Mesendoderm (in vitro differentiated cells): ENCODE measurements around the gene TEX38.

Source experiments
- DNase-seq: peaks from one replicate; pipeline ENCODE4 v3.0.0; 2013
- H2AK5ac ChIP-seq: 2 replicates; pipeline ENCODE4 v1.6.1; 2013; ENCODE audit warnings: low read length, inconsistent platforms
- H2BK120ac ChIP-seq: 2 replicates; pipeline ENCODE4 v1.6.1; 2013; ENCODE audit warnings: low read depth, mild to moderate bottlenecking, low read length, moderate library complexity, mixed read lengths
- H2BK15ac ChIP-seq: replicated peaks from 2 replicates; pipeline ENCODE4 v1.6.1; 2013; ENCODE audit warnings: low read depth, mild to moderate bottlenecking, moderate library complexity
- H2BK5ac ChIP-seq: 2 replicates; pipeline ENCODE4 v1.6.1; 2013; ENCODE audit warnings: low read length, inconsistent platforms
- H3K18ac ChIP-seq: 2 replicates; pipeline ENCODE4 v1.6.1; 2013; ENCODE audit warnings: mild to moderate bottlenecking, low read length, mixed read lengths
- H3K23ac ChIP-seq: one replicate; pipeline ENCODE4 v1.6.1; 2013; ENCODE audit warnings: low read length
- H3K27ac ChIP-seq: 2 replicates; pipeline ENCODE4 v1.5.1; 2013; ENCODE audit warnings: low read depth, mild to moderate bottlenecking, inconsistent platforms, low read length, moderate library complexity
- H3K27me3 ChIP-seq: 2 replicates; pipeline ENCODE4 v1.6.1; 2013; ENCODE audit warnings: low read length, control low read depth, mild to moderate bottlenecking, inconsistent platforms; ENCODE audit not compliant: insufficient read depth, poor library complexity
- H3K36me3 ChIP-seq: 2 replicates; pipeline ENCODE4 v1.6.1; 2013; ENCODE audit warnings: low read length, inconsistent platforms; ENCODE audit not compliant: control insufficient read depth, insufficient read depth
- H3K4ac ChIP-seq: one replicate; pipeline ENCODE4 v1.6.1; 2013; ENCODE audit warnings: low read depth, mild to moderate bottlenecking, low read length, moderate library complexity
- H3K4me1 ChIP-seq: 2 replicates; pipeline ENCODE4 v1.6.1; 2013; ENCODE audit warnings: low read depth, low read length, inconsistent platforms; ENCODE audit not compliant: control insufficient read depth
- H3K4me2 ChIP-seq: 2 replicates; pipeline ENCODE4 v1.6.1; 2013; ENCODE audit warnings: low read length
- H3K4me3 ChIP-seq: 2 replicates; pipeline ENCODE4 v1.5.1; 2013; ENCODE audit warnings: mild to moderate bottlenecking, low read length
- H3K56ac ChIP-seq: one replicate; pipeline ENCODE4 v1.6.1; 2013; ENCODE audit warnings: low read length
- H3K79me1 ChIP-seq: 2 replicates; pipeline ENCODE4 v1.6.1; 2013; ENCODE audit warnings: low read length, inconsistent platforms
- H3K79me2 ChIP-seq: 2 replicates; pipeline ENCODE4 v1.6.1; 2013; ENCODE audit warnings: mild to moderate bottlenecking, low read length; ENCODE audit not compliant: control insufficient read depth, insufficient read depth
- H3K9ac ChIP-seq: 2 replicates; pipeline ENCODE4 v1.6.1; 2013; ENCODE audit warnings: low read length, inconsistent platforms
- H4K5ac ChIP-seq: one replicate; pipeline ENCODE4 v1.6.1; 2013; ENCODE audit warnings: low read length
- H4K8ac ChIP-seq: one replicate; pipeline ENCODE4 v1.6.1; 2013; ENCODE audit warnings: low read depth, mild to moderate bottlenecking, control low read depth, low read length, moderate library complexity
- WGBS: extraction: QIAGEN DNeasy Blood & Tissue Kit; methylation state at CpG from one replicate; pipeline ENCODE4 v1.1.7; 2013; ENCODE audit warnings: low lambda C conversion rate, missing lambda C conversion rate; ENCODE audit not compliant: insufficient coverage; ENCODE audit errors: extremely low coverage; 5-methylcytosine and 5-hydroxymethylcytosine counted together

The TEX38 gene

GRCh38 chr1:46635205-46635604, 36.4 kb upstream of the TEX38 start:
- WGBS: no CpG with 5 or more reads among the region's 2 CpGs
- Histone ChIP-seq H2BK120ac (no peak overlapping the region), H4K8ac (no peak overlapping the region), H3K4me1 (no peaks in the 10 kb centered on the region), H3K56ac (no peak overlapping the region), H3K79me2 (no peaks in the 10 kb centered on the region), H3K27me3 (no peaks in the 10 kb centered on the region), H2BK5ac (no peak overlapping the region), H2AK5ac (no peak overlapping the region), H3K4ac (no peak overlapping the region), H3K27ac (no peak overlapping the region), H3K4me2 (no peak overlapping the region), H3K36me3 (no peaks in the 10 kb centered on the region), H3K9ac (no peak overlapping the region), H4K5ac (no peak overlapping the region), H2BK15ac (no peak overlapping the region), H3K4me3 (no peak overlapping the region), H3K23ac (no peak overlapping the region), H3K79me1 (no peaks in the 10 kb centered on the region), H3K18ac (no peak overlapping the region)
- DNase-seq: no peak

- Histone ChIP-seq H3K79me2 (no peaks in the 10 kb centered on the region), H3K9ac (no peak overlapping the region), H3K27me3 (no peaks in the 10 kb centered on the region), H2BK120ac (no peak overlapping the region), H3K4me1 (no peaks in the 10 kb centered on the region), H2BK5ac (no peak overlapping the region), H4K5ac (no peak overlapping the region), H2BK15ac (no peak overlapping the region), H3K4me2 (no peak overlapping the region), H3K18ac (no peak overlapping the region), H3K4me3 (no peak overlapping the region), H3K27ac (no peak overlapping the region), H2AK5ac (no peak overlapping the region), H3K79me1 (no peaks in the 10 kb centered on the region), H4K8ac (no peak overlapping the region), H3K56ac (no peak overlapping the region), H3K4ac (no peak overlapping the region), H3K23ac (no peak overlapping the region), H3K36me3 (no peaks in the 10 kb centered on the region)
- WGBS: no CpG with 5 or more reads among the region's 2 CpGs
- no peak for DNase-seq
Observed at GRCh38 chr1:46637444-46638083, 34.1 kb upstream of the TEX38 start.

- no peak overlapping the region for H3K4ac ChIP-seq
- DNase-seq: no peak
- no peak overlapping the region for H4K5ac ChIP-seq
- no peak overlapping the region for H3K9ac ChIP-seq
- H2BK120ac ChIP-seq: no peak overlapping the region
- no peak overlapping the region for H3K4me3 ChIP-seq
- H3K4me2 ChIP-seq: no peak overlapping the region
- H2BK15ac ChIP-seq: no peak overlapping the region
- no peak overlapping the region for H2AK5ac ChIP-seq
- H3K79me1 ChIP-seq: no peaks in the 10 kb centered on the region
- no peak overlapping the region for H4K8ac ChIP-seq
- no peak overlapping the region for H3K23ac ChIP-seq
- no peaks in the 10 kb centered on the region for H3K36me3 ChIP-seq
- H3K27ac ChIP-seq: no peak overlapping the region
- H3K56ac ChIP-seq: no peak overlapping the region
- H2BK5ac ChIP-seq: no peak overlapping the region
- no peaks in the 10 kb centered on the region for H3K4me1 ChIP-seq
- H3K79me2 ChIP-seq: no peaks in the 10 kb centered on the region
- no peak overlapping the region for H3K18ac ChIP-seq
- no peaks in the 10 kb centered on the region for H3K27me3 ChIP-seq
Observed at GRCh38 chr1:46638921-46639320, 32.7 kb upstream of the TEX38 start.

- Histone ChIP-seq H4K8ac (no peak overlapping the region), H3K56ac (no peak overlapping the region), H3K79me2 (no peaks in the 10 kb centered on the region), H3K4me1 (no peaks in the 10 kb centered on the region), H3K9ac (no peak overlapping the region), H3K27ac (no peak overlapping the region), H3K79me1 (no peaks in the 10 kb centered on the region), H2BK120ac (no peak overlapping the region), H3K4me2 (no peak overlapping the region), H2BK5ac (no peak overlapping the region), H4K5ac (no peak overlapping the region), H3K27me3 (no peaks in the 10 kb centered on the region), H3K4me3 (no peak overlapping the region), H3K36me3 (no peaks in the 10 kb centered on the region), H2AK5ac (no peak overlapping the region), H3K4ac (no peak overlapping the region), H3K23ac (no peak overlapping the region), H3K18ac (no peak overlapping the region), H2BK15ac (no peak overlapping the region)
- DNase-seq: no peak
- WGBS: no CpG with 5 or more reads among the region's 1 CpG
Observed at GRCh38 chr1:46639547-46639946, 32.1 kb upstream of the TEX38 start.

GRCh38 chr1:46642115-46642680, 29.5 kb upstream of the TEX38 start:
- H3K4me1 ChIP-seq: no peaks in the 10 kb centered on the region
- no peak overlapping the region for H3K4me3 ChIP-seq
- H3K79me2 ChIP-seq: no peaks in the 10 kb centered on the region
- no peak overlapping the region for H3K9ac ChIP-seq
- no peaks in the 10 kb centered on the region for H3K79me1 ChIP-seq
- H3K27ac ChIP-seq: no peak overlapping the region
- H2BK15ac ChIP-seq: no peak overlapping the region
- no peaks in the 10 kb centered on the region for H3K27me3 ChIP-seq
- H3K23ac ChIP-seq: no peak overlapping the region
- H3K36me3 ChIP-seq: no peaks in the 10 kb centered on the region
- no peak overlapping the region for H4K5ac ChIP-seq
- no peak overlapping the region for H3K4ac ChIP-seq
- no peak overlapping the region for H2BK5ac ChIP-seq
- no peak overlapping the region for H3K4me2 ChIP-seq
- no peak overlapping the region for H2BK120ac ChIP-seq
- no peak overlapping the region for H3K18ac ChIP-seq
- H4K8ac ChIP-seq: no peak overlapping the region
- H3K56ac ChIP-seq: no peak overlapping the region
- no peak overlapping the region for H2AK5ac ChIP-seq
- DNase-seq: no peak

GRCh38 chr1:46643368-46643775, 28.3 kb upstream of the TEX38 start:
- no peak overlapping the region for H3K4me3 ChIP-seq
- H3K79me2 ChIP-seq: no peaks in the 10 kb centered on the region
- no peak overlapping the region for H2BK120ac ChIP-seq
- H3K56ac ChIP-seq: no peak overlapping the region
- H4K8ac ChIP-seq: no peak overlapping the region
- H3K4me1 ChIP-seq: no peaks in the 10 kb centered on the region
- H3K4me2 ChIP-seq: no peak overlapping the region
- no peak for DNase-seq
- H2BK15ac ChIP-seq: no peak overlapping the region
- no peak overlapping the region for H3K9ac ChIP-seq
- no peaks in the 10 kb centered on the region for H3K27me3 ChIP-seq
- no peak overlapping the region for H3K27ac ChIP-seq
- H3K36me3 ChIP-seq: no peaks in the 10 kb centered on the region
- no peak overlapping the region for H2BK5ac ChIP-seq
- no peak overlapping the region for H3K23ac ChIP-seq
- H2AK5ac ChIP-seq: no peak overlapping the region
- no peak overlapping the region for H3K4ac ChIP-seq
- H4K5ac ChIP-seq: no peak overlapping the region
- H3K79me1 ChIP-seq: no peaks in the 10 kb centered on the region
- no peak overlapping the region for H3K18ac ChIP-seq
